GM12891 (cell line): ENCODE measurements around the gene WWP2.

ENCODE experiments used
- POLR2A ChIP-seq: IDR thresholded peaks from 2 replicates; pipeline ENCODE4 v1.6.1; 2011; ENCODE audit warnings: low read depth, low read length, control low read depth
- POLR2AphosphoS5 ChIP-seq: IDR thresholded peaks from 2 replicates; pipeline ENCODE4 v1.6.1; 2011; ENCODE audit warnings: low read depth, low read length, control low read depth

GRCh38 chr16:69932228-69932627 is 170.1 kb downstream of the WWP2 start:
- TF ChIP-seq POLR2A, result no peak
- TF ChIP-seq POLR2AphosphoS5, result no peak
